DMS79 (cell line): Measurements from ENCODE around the gene C1QTNF3.
"Not testable (repeated sequence)": the region's sequence is repeated elsewhere in the genome, so short reads cannot be mapped to it uniquely, and the experiment has no call there.

Source experiments
- DNase-seq: peaks from one replicate; lab custom pipeline; 2025; lab: John Stamatoyannopoulos, UW

The C1QTNF3 gene, protein sequence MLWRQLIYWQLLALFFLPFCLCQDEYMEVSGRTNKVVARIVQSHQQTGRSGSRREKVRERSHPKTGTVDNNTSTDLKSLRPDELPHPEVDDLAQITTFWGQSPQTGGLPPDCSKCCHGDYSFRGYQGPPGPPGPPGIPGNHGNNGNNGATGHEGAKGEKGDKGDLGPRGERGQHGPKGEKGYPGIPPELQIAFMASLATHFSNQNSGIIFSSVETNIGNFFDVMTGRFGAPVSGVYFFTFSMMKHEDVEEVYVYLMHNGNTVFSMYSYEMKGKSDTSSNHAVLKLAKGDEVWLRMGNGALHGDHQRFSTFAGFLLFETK

DNA sequence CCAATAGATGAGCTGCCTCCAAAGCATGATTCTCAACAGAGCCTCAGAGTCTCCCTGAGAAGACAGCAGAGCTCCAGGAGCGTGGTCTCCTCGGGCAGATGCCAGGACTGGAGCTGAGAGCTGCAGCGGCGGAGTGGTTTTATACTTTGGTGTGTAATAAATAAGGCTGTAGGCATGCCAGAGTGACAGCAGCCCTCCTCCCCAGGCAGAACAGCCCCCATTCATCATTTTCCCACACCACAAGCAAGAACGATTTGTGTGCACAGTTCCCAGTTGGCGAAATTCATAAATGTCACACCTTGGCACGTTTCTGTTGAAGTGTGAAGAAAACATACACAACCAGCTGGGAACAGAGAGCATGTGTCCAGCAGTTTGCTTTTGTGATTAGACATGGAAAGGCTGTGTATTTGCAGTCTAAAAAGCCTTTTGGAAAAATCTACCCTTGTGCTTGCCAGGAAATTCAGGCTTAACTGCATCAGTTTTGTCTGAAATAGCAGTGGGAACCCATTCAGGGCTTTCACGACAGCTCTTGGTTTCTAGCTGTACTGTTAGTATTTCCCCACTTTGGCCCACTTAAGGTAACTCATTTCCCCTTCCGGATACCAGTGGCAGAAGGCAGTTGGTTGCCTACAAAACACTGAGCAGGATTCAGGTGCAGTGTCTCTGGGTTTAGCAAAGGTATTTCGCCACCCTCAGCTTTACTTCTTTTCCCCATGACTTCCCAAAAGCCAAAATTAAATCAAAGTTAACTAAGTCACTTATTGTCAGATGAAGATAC lies at the start of gene C1QTNF3:
Gene C1QTNF3, minus strand, starts transcription at position 115 of the 778 bp plus-strand sequence. Its CDS starts 88 bp downstream, at position 27.
- DNase-seq = no peak

DNA sequence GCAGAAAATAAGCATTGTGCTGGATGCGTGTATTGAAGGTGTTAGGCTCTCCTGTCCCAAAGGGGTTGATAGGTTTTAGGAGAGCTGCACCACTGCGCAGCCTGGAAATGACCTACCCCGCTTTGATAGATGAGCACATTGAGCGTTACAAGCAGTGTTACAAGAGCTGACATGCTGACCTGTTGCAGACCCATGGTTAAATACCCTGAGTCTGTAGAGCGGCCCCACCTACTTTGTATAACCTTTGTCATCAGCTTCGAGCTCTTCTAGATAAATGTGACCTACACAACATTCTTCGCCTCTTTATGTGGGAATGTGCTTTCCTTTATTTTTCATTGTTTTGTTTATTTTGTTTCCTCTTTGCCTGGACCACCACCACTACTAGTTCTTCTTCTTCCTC lies 48.0 kb upstream of the C1QTNF3 start:
- DNase-seq = not testable (repeated sequence)

DNA sequence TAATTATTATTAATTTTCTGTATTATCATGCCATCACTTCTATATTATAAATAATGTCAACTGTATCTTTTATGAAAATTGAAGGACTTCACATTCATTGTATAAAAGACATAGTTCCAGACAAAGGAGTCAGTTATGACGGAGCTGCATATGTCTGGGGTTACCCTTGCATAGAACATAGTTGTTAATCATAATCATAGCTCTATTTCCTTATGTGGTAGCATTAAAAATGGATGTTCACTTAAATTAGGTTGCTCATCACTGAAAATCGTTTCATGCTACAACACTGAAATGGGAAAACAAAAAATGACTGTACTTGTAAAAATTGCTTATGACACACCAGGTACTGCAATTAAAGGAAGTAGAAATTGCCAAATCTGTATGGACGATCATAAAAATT lies 46.8 kb upstream of the C1QTNF3 start:
- not testable (repeated sequence) for DNase-seq

DNA sequence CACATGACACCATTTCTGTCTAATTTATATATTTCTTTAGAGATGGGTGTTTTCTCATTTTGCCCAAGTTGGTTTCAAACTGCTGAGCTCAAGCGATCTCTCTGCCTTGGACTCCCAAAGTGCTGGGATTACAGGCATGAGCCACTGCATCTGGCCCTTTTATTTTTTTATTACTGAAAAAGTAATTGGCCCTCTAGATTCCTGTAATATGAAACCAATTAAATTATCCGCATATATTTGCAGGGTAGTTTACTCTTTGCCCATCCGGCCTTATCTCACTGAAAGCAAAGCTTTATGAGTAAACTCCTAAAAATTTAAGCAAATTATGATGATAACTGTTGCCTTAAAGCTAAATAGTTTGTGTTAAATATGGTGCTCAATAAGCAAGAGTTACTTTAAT lies 44.7 kb upstream of the C1QTNF3 start:
- DNase-seq = not testable (repeated sequence)

DNA sequence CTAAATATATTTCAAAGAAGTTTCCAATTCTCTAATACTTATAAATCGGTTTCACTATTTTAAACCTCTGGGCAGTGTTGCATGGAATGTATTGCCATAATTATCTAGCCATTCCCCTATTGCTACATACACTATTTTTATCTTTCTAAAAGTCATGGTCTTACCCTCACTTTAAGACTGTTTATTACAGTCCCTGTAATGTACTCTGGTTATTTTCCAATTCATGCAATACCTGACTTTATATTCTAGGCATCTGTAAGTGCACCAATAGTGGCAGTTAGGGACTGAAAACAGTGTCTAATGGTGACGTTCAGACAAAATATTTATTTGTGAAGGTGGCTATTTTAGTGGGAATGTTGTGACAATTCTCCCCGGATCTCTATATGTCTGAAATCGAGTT lies 40.9 kb upstream of the C1QTNF3 start:
- DNase-seq = not testable (repeated sequence)

DNA sequence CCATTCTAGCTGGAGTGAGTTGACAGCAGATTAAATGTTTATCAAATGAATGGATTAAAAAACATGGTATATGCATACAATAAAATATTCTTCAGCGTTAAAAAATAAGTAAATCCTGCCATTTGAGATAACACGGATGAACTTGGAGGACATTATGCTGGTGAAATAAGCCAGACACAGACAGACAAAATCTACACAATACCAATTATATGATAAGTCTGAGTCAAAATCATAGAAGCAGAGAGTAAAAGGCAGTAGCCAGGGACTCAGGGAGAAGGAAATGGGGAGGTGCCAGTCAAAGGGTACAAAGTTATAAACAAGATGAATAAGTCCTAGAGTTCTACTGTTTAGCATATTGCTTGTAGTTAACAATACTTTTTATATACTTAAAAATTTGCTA lies 36.5 kb upstream of the C1QTNF3 start:
- not testable (repeated sequence) for DNase-seq

DNA sequence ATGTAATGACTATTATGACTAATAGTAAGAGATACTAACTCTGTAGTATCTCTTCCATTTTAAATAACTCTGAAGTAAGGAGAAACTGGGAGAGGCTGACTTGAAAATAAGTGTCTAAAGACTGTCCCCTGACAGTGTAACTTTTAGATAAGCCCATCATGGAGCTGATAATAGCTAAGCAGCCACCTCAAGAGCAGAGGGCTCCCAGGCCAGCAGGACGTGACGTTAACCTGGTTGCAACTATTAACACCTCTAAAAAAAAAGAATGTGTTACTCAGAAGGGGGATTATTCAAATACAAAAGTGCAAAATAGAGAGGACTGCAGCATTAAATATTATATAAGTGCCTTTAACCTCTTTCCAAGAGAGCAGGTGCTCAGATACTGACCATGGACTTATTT lies 34.6 kb upstream of the C1QTNF3 start:
- not testable (repeated sequence) for DNase-seq

DNA sequence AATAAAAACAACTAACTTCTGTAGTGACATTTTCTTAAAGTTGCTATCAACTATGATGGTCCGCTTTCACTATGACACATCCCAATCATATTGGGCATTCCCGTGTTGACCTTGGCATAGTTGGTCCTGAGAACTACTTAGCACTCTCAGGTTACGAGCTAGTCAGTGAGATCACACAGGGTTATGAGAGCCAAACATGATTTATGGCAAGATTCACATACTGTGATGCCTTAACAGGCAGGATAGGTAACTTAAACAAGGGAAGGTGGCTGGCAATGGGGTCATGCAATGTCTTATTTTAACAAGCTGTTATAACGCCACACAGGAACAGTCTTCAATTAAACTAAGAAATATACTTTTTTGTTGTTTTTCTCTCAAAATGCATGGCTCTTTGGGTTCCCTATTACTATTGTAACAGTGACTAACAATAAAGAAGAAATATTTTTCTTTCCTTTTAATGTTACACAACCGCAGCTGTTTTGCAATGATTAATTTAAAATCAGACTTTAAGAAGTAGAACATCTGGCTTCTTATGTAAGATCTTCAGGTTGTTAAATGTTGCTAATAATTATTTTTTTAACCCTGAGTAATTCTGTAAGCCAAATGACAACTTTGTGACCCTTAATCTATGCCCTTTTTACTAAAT lies 33.8 kb upstream of the C1QTNF3 start:
- not testable (repeated sequence) for DNase-seq

DNA sequence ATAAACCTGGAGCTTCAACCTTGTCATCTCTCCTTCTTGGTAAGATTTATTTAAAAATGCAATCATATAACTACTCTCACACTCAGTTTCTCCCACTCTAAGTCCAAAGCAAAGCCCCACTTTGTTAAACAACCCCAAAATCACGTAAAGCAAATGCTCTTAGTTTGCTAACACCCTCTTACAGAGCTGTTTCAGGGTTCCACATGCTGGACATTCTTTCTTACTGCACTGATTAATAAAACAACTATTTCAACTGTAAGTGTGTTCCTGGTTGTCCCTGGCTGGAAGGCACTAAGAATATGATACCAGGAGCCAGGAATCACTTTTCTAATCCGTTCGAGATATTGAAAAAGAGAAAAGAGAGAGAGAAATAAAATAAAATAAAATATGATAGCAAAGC lies 31.5 kb upstream of the C1QTNF3 start:
- DNase-seq = not testable (repeated sequence)

DNA sequence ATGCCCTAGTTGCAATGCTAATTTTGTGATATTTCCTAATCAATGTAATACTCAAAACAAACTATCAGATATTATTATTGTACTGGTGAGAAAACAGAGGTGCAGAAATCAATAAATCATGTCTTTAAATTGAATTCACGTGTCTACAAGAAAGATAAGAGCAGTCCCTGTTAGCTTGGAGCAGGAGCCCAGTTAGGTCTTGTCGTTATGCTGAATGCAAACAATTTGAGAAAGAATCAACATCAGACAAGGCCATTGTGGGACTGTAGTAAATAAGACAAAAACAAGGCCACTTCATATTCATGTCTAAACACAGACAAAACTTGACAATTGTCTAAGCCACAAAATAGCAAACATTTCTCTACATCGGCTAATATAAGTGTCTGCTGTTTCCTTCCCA lies 31.1 kb upstream of the C1QTNF3 start:
- not testable (repeated sequence) for DNase-seq

DNA sequence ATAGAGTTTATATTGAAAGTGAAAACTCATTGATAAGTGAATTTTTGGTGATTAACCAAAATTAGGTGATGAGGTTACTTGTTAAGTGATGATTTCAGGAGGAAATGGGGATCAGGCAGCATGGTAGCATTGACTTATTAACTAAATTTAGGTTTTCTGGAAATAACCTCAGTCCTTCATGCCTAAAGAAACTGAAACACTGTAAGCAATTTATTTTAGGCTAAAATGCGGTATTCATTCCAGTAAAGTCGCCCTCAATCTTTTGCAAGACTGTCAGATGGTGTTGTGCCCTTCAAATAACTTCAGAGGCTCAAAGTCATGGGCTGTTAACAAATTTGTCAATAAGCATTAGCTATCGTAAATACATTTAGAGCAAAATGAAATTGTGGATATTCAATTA lies 27.6 kb upstream of the C1QTNF3 start:
- not testable (repeated sequence) for DNase-seq

DNA sequence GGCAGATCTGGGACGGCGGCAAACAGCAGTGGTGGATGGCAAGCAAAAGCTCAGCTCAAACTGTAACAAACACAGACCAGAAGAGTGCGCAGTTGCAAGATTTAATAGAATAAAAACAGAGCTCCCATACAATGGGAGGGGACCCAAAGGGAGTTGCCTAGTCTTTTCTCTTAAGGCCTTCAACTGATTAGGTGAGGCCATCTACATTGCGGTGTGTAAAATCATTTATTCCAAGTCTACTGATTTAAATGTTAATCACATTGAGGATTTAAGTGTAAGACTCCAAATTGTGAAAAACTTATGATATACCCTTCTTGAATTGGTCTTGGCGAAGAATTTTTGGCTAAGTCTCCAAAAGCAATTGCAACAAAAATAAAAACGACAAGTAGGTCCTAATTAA lies 21.6 kb upstream of the C1QTNF3 start:
- no peak for DNase-seq

DNA sequence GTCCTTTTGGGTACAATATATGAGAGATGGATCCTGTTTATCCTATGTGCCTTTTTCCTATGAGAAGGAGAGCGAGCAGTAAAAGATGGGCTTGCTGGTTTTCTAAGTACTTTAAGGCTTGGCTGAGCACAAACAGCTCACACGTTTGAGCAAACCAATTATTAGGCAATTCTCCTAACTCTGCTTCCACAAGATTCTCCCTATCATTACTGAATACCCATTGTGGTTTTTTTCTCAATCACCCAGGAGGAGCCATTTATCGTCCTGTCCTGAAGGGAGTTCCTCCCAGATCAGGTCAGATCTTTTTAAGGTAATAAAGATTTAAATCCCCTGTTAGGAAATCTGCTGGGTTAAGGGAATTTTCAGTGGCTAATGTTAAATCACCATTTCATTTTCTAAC lies 19.4 kb upstream of the C1QTNF3 start:
- no peak for DNase-seq

DNA sequence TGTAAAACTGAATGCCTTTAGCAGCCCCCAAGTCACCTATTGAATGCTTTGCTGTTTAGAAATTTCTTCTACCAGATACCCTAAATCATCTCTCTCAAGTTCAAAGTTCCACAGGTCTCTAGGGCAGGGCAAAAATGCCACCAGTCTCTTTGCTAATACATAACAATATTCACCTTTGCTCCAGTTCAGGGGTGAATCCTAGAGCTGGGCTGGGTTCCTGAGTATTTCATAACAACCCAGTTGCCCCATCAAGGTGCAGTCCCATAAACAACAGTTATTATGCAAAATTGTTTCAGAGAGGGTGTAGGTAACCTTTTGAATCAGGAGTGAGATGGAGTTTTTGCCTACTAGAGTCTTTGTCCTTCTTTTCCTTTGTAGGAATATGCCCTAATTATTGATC lies 19.0 kb upstream of the C1QTNF3 start:
- DNase-seq = no peak

DNA sequence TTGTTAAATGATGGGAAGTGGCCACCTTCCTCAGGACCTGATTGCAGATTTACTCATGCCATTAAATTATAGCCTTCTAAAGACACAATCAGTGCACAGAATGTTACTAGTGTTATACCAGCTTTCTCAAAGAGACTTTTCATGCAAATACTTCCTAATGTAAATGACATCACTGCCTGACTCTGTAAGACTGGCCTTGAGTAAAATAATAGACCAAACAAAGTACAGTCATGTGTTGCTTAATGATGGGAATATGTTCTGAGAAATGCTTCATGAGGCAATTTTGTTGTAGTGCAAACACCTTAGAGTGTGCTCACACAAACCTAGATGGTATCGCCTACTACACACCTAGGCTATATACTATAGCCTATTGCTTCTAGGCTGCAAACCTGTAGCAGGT lies 17.0 kb upstream of the C1QTNF3 start:
- no peak for DNase-seq

DNA sequence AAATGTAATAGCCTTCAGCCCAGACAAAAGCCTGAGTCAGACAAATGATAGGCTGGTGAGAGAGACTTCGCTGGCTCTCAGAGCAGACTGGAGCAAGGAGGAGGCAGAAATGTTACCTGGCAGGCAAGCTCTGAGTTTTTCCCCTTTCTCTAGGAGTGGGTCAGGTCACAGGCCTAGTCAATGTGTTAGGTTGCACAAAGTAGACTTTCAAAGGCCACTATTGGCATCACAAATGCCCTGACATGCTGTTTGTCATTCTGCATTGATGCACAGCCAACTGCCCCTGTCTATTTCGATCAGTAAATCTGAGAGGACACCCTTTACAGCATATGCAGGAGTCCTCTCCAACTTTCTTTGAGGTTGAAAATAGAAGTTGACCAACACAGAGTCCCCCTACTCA lies 15.5 kb upstream of the C1QTNF3 start:
- DNase-seq = no peak

DNA sequence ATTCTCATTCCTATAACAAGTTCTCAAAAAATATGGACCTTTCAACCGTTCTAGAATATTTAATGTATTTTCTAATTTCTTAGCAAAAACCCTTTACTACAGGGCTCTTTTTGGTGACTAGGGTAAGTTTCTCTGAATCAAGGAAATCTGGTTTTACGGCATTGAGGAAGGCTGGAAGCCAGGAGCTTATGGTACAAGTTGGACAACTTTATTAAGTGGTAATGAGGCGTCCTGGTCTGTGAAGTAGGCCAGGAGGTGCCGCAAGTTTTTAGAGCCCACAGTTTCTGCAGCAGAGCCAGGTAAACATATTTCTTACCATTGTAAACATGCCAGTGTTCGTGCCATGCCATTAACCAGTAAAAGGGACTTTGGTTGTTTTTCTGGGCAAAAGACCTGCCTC lies 14.6 kb upstream of the C1QTNF3 start:
- no peak for DNase-seq

DNA sequence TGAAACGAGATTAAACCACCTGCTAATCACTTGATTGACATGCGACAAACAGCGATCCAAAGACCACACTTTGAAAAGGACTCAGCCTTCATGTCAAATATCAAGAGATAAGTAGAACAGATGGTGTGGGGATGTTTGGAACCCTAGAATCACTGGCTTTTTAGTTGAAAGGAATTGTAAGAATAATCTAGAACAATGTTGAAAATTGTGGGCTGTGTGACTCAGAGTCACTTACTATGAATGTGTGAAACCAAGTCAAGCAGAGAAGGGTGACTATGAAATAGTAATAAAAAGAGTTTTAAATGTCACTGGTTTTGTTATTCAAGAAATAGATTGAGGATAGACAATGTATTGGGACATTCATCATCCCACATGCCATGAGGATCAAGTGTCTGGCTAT lies 14.1 kb upstream of the C1QTNF3 start:
- no peak for DNase-seq

DNA sequence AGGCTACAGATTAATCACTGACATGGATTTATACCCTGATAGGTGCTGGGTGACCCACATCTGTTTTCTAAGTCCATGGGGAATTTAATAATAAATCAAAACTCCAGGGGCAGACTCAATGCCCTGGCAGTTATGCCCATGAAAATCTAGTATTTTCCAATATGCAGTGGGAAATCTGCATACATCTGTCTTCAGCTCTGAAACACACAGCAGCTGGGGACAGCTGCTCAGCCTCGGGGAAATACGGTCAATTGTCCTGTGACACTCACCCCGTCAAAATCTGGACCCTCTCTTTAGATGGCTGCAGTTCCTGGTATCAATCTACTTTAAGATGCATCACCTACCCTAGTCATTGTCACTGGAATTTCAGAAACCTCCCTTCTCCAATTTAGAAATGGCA lies 12.7 kb upstream of the C1QTNF3 start:
- DNase-seq = no peak

DNA sequence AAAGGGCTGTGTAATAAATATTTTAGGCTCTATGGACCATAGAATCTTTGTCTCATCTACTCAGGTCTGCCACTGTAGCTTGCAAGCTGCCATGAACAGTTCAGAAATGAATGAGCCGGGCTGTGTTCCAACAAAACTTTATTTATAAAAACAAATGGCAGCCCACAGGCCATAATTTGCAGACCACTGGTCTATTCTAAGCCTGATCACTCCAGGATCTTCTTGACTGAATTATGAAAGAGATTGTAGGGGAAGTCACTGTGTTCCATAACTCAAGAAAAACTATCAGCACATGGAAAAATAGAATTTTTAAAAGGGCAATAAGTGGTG lies 11.4 kb upstream of the C1QTNF3 start:
- DNase-seq = no peak

DNA sequence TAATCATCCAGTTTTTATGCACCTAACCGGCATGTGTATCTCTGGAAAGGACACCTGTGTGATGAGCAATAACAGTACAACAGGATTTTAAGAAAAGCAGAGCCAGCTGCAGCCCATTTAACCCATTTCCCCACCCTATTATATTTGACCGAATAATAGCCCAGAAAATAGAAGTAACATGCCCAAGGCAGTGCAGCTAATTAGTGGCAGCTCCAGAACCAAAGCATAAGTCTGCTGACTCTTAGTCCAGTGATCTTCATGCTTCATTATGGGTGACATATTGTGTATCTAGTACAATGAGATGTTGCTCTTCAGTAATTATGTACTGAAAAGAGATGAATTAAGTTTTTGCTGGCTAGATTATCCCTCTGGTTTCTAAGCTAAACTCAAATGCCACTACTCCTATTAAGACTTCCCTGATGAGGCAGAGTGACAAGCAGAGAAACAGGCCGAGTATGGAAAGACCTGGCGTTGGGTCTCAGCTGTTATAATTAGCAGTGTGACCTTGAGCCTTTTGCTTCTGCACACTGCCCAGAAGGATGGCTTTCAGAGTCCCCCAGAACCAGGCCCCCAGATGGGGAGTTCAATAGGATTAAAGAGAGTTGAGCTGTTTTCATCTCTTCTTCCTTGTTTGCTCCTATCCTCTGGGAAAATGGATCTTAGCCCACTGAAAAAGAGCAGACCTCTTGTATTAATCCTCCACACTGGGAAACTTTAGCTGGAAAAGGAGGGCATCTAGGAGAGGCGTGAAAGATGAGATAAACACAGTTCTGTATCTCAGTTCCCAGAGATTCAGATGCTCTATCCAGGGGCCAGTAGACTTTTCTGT lies 10.8 kb upstream of the C1QTNF3 start:
- no peak for DNase-seq

DNA sequence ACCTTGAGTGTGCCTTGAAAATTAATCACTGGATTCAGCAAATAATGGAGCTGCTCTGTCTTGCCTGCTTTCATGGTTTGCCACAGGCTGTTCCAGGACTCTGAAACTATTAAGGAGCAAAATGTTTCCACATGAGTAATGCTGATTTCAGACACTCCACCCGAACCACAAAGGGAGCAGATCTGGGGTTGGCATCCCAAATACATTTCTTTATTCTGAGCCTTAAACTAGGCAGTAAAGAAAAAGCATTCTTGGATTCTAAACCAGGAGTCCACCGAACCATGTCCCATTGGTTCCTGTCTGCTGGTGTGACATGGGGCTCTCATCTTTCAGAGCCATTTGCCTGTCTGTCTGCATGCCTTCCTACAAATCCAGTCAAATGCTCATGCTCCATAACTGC lies 10.1 kb upstream of the C1QTNF3 start:
- peak; percentile 2 for DNase-seq
